Hippocampal formation (tissue), 2 donors: Measurements from ENCODE around the gene MTARC2.

ENCODE experiments used
- DNase-seq, 2 donors: peaks; one replicate each; lab custom pipeline; 2025; lab: John Stamatoyannopoulos, UW

Gene MTARC2

GRCh38 chr1:220828179-220828490, 80.0 kb downstream of the MTARC2 start:
- DNase-seq: no peak

DNA sequence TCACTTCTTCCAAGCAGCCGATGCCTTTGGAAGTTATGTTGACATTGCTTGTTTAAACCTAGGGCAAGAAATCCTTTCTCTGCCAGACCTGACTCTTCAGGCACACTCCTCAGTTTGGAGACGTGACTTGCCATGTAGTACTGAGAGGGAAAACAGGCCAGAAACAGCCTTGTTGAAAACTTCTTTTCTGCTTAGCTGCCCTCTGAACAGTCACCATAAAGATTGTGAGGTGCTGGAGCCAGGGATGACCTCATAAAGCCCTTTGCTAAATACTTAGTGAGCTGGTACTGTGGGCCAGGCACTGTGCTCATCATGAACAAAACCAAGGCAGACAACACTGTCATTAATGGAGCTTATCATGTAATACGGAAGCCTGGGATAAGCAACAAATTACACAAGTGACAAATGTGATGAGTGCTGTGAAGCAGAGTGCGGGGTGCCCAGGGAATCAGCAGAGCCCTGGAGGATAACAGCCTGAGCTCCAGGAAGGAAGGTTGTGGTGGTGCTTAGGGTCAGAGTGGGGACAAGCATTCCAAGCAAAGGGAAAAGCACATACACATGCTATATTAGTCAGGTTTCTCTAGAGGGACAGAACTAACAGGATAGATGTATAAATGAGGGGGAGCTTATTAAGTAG, 80.9 kb downstream of the MTARC2 start:
- no peak for DNase-seq

DNA sequence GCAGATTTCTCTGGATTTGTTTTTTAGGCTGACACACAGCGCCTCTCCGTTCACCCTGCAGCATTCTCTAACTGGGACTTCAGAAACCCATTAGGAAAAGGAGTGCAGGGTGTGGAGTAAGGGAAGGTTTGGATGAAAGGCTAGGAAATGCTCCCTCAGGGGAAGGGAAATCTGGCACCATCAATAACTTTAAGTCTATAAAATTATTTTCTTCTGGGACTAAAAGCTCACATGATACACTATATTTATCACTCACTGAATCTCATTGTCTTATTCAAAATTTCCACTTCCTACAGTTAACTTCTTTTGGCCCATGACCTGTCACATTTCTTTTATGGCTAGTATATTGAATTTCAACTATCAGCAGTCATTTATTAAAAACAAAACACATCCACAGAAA, 85.3 kb downstream of the MTARC2 start:
- DNase-seq: no peak
